ENCODE measurements around the gene CAMK1. TPM values are rescaled to one million over a fixed set of nuclear protein-coding genes. Genes with fewer than 3 reads are reported as not detected.

CAMK1 gene
- total and polyA plus RNA-seq, 8 donors, result 2.0 to 23.7 (median 5.4) TPM

- no peak for TF ChIP-seq CTCF (IDR thresholded peaks at IDR 0.05)
- Histone ChIP-seq H3K4me1 (peaks cover 0 to 9% (median 5%) of the 10 kb centered on the region in 3 donors), H3K27me3 (no peaks in the 10 kb centered on the region), H3K36me3 (peaks cover 0 to 44% (median 16%) of the 10 kb centered on the region in 3 donors), H3K4me3 (peak overlapping the region; percentile 31 to 73 (median 54)), H3K9me3 (no peaks in the 10 kb centered on the region), H3K27ac (peak overlapping the region; percentile 63 to 87 (median 83))
- DNase-seq, result peak in 2 of 6 donors; percentile 35 to 77
- 2 to 4% methylated on average over 19 of the region's 19 CpGs for WGBS, 2 donors
- intact Hi-C loops (cut with DNase I), result no loop called here
- FAIRE-seq, result no peak
- peak; percentile 25 to 41 (median 37) for ATAC-seq
These were observed 20.5 kb downstream of the CAMK1 start for GRCh38 chr3:9749296-9749644.

GRCh38 chr3:9748031-9748430 lies 21.7 kb downstream of the CAMK1 start:
- intact Hi-C loops (cut with DNase I), result no loop called here
- H3K9me3 ChIP-seq, result no peaks in the 10 kb centered on the region
- no peak overlapping the region for H3K27ac ChIP-seq
- peaks cover 0 to 9% (median 5%) of the 10 kb centered on the region in 3 donors for H3K4me1 ChIP-seq
- 97 to 100% methylated on average over 2 of the region's 2 CpGs for WGBS, 2 donors
- peaks cover 8 to 57% (median 28%) of the 10 kb centered on the region in 3 donors for H3K36me3 ChIP-seq
- H3K4me3 ChIP-seq, result no peak overlapping the region
- no peak for ATAC-seq
- TF ChIP-seq CTCF (IDR thresholded peaks at IDR 0.05), result no peak
- no peak for DNase-seq
- H3K27me3 ChIP-seq, result no peaks in the 10 kb centered on the region
- no peak for FAIRE-seq

GRCh38 chr3:9747267-9747666 lies 22.5 kb downstream of the CAMK1 start:
- Histone ChIP-seq H3K4me3 (no peak overlapping the region), H3K4me1 (peaks cover 0 to 9% (median 5%) of the 10 kb centered on the region in 3 donors), H3K27me3 (no peaks in the 10 kb centered on the region), H3K36me3 (peaks cover 10 to 62% (median 36%) of the 10 kb centered on the region in 3 donors), H3K27ac (no peak overlapping the region), H3K9me3 (no peaks in the 10 kb centered on the region)
- TF ChIP-seq CTCF (IDR thresholded peaks at IDR 0.05), result no peak
- intact Hi-C loops (cut with DNase I), result no loop called here
- 91 to 93% methylated on average over 8 of the region's 8 CpGs for WGBS, 2 donors
- ATAC-seq, result no peak
- FAIRE-seq, result no peak
- no peak for DNase-seq

GRCh38 chr3:9746330-9746729 lies 23.4 kb downstream of the CAMK1 start:
- Histone ChIP-seq H3K4me3 (no peak overlapping the region), H3K27ac (no peak overlapping the region), H3K36me3 (peaks cover 13 to 63% (median 40%) of the 10 kb centered on the region in 3 donors), H3K4me1 (peaks cover 0 to 9% (median 5%) of the 10 kb centered on the region in 3 donors), H3K9me3 (no peaks in the 10 kb centered on the region), H3K27me3 (no peaks in the 10 kb centered on the region)
- WGBS, 2 donors, result 84 to 85% methylated on average over 5 of the region's 5 CpGs
- FAIRE-seq (no peak), ATAC-seq (no peak), DNase-seq (no peak)
- no peak for TF ChIP-seq CTCF (IDR thresholded peaks at IDR 0.05)
- intact Hi-C loops (cut with DNase I), result no loop called here

- no peak for TF ChIP-seq CTCF (IDR thresholded peaks at IDR 0.05)
- peaks cover 18 to 71% (median 40%) of the 10 kb centered on the region in 3 donors for H3K36me3 ChIP-seq
- FAIRE-seq, result no peak
- peaks cover 0 to 5% (median 1%) of the 10 kb centered on the region in 3 donors for H3K4me1 ChIP-seq
- no peak overlapping the region for H3K4me3 ChIP-seq
- intact Hi-C loops (cut with DNase I), result no loop called here
- H3K27ac ChIP-seq, result no peak overlapping the region
- H3K27me3 ChIP-seq, result no peaks in the 10 kb centered on the region
- no peaks in the 10 kb centered on the region for H3K9me3 ChIP-seq
- WGBS, 2 donors, result 90 to 94% methylated on average over 12 of the region's 12 CpGs
- DNase-seq, result no peak
- no peak for ATAC-seq
These were observed 24.2 kb downstream of the CAMK1 start for GRCh38 chr3:9745521-9745920.
